Left colon (tissue), 2 donors: ENCODE measurements around the gene RIOX2. TPM values are rescaled to one million over a fixed set of nuclear protein-coding genes. Genes with fewer than 3 reads are reported as not detected.
A peak's percentile ranks its signal among the peaks of the same experiment; 100 is the strongest.
"Not testable (repeated sequence)": the region's sequence is repeated elsewhere in the genome, so short reads cannot be mapped to it uniquely, and the experiment has no call there.

Source experiments
- ATAC-seq: fragments of 200-7000 bp; cut with Tn5 transposase; one replicate; pipeline ENCODE4 v1.9.1; 2020; ENCODE audit warnings: mild to moderate bottlenecking, moderate library complexity
- DNase-seq, 2 donors: peaks; one replicate each; pipeline ENCODE4 v3.0.0-alpha.2; 2020
- intact Hi-C, 2 donors: fragments of 100-400 bp; cut with DNase I in 1 of 2; cut with micrococcal nuclease in 1 of 2; formaldehyde crosslinking; loops; one replicate each; pipeline versions ENCODE4 v1.11.2 to v1.14.0; 2022; cut with DNase I, micrococcal nuclease
- long read RNA-seq: library from polyadenylated mRNA; unstranded; transcript quantifications from one replicate; pipeline ENCODE4 v2.0.0, GENCODE V29; 2021
- total RNA-seq, 2 donors: library from RNA; stranded (reverse); fragmentation: NEBNext Ultra II Directional; extraction: Animal tissue kit (Norgen Biotek cat#: 25700); gene quantifications; one replicate each; pipeline ENCODE4 v1.2.1, GENCODE V29; 2021
- donor health status: DM: no; HTN: no; CAD: no.
- donor health status: DM: yes; HTN: yes; CAD: no.

Gene RIOX2
- 10 to 100 TPM; 18.7 to 20.2 TPM for total RNA-seq
- long read RNA-seq, transcript RIOX2-203 (10 exons, 2,341 nt) = major isoform, 29 of 38 reads
- long read RNA-seq, partial matches to known transcripts = 5 of 38 reads
- long read RNA-seq, other reads (novel, unspliced or antisense) = 4 of 38 reads

DNA sequence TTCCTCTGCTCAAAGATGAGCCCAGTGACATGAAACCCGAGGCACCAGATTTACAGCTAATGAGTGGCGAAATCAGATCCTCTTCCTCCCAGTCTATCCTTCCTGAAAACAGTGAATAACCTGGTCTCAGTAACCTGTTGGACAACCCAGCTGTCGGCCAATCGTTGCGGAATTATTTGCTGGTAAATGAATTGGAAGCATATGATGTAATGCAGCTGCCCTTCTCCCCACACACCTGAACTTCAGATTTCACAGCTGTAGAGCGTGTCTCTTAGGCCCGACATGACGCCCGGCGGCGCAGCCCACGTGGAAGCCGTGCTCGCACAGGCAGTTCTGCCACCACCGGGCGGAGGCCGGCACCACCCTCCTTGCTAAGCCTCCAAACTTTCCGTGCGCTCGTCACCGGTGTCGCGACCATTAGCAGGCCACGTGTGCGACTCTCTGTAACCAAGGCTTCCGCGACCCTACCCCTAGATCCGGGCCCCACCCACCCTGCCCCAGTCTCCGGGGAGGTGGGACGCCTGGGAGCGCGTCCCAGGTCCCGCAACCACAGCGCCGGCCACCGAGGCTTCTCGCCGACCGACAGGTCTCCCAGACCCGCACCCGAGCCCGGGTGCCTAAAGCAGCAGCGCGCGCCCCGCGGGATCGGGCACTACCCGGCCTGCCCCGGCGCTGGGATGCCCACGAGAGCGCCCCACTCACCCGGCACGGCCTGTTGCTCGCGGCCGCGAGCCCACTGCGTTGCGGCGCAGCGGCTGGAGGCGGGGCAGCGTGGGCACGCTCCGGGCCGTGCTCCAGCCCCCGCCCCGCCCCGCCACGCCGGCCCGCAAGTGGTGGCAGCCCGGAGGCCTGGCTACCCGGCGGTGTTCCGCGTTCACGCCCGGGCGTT is at the start of gene RIOX2:
Gene RIOX2 (minus strand): TSS at position 753 of the 889 bp plus-strand sequence. CDS start 4,838 bp downstream, outside the sequence.
- DNase-seq (peak; percentile 83 to 88), ATAC-seq (peak; percentile 98)
- intact Hi-C loops = no loop called here

DNA sequence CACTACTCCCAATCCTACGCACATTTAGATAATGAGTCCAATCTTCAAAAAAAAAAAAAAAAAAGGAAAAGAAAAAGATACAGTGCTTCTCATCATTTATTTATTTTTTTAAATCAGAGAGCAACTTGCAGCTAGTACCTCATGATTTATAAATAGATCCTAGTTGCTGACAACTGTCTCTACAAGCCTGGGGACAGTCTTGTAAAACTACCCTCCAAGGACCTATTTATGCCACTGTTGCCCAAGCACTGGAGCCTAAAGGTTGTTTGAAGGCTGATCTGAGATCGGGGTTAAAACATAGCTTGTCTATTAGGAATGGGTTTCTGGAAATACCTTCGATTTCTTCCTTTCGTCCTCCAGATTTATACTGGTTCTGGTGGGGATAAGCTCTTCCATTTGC is 48.2 kb upstream of the RIOX2 start:
- DNase-seq (no peak), ATAC-seq (no peak)
- intact Hi-C loops = loop anchor here in 1 of 2 donors (10.0 kb wide), 1 partner anchor 226 kb away; no protein-coding TSS in a partner anchor

DNA sequence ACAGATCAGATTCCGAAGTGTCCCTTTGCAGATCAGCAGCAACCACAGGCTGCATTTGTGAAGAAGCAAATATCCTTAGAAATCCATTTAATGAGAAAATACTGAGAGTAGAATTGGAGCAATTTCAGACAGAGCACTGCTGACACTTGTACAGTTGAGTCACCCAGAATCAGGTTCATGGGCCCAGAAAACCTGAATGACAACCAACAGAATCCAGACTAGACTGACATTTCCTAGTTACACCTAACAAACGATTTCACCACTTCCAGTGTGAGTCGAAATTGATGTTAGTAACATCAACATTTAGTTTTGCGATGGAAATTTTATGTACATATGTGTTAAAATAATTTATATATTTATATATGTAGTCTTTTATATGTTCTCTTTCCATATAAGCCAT is 46.1 kb upstream of the RIOX2 start:
- intact Hi-C loops = no loop called here
- no peak for ATAC-seq

DNA sequence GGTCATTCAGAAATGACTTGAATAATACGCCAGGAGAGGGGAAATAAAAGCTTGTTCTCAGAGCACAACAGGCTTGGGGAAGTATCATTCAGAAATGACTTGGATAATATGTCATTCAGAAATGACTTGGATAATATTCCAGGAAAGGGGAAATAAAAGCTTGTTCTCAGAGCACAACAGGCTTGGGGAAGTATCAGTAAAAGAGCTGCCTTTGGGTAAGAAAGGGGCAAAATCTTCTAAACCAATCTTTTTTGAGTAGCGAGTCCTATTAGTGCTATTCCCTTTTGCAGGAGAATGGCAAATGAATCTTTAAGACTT is 42.0 kb upstream of the RIOX2 start:
- intact Hi-C loops = no loop called here
- ATAC-seq (no peak), DNase-seq (no peak)

More for the DNA sequence above, 46.1 kb upstream of the RIOX2 start:
- DNase-seq = no peak

DNA sequence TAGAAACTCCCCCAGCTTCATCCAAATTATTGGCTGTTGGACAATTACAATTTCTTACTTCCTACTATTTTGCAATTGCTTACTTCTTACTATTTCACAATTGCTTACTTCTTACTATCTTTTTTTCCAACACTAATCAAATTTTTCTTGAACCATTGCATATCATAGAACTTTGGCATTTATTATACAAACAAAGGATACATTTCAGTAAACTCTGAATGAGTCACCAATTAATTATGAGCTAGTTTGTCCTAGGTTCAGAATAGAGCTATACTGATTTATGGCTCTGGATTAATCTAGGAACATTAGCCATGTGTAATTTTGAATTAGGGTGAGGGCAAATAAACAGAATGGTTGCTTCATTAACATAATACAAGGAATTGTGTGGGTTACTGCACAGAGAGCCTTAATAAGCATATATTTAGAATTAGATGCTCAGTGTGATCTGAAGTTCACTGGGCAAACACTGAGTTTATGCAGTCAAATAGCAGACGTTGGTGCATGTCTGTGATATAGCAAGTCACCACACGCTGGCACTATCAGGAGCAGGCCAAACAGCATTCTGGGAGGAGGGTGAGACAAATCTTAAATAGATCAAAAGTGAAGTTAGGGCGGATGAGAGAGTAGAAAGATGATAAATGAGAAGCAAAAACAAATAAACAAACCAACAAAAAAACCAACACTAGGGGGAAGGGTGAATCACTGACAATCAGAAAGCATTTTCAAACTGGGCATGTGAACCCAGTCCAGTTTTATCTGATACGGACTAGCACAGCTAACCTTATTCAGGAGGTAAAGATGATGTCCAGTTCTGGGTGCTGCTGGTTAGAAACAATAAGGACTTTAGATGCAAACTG is 41.4 kb upstream of the RIOX2 start:
- intact Hi-C loops = no loop called here
- DNase-seq (no peak), ATAC-seq (no peak)

DNA sequence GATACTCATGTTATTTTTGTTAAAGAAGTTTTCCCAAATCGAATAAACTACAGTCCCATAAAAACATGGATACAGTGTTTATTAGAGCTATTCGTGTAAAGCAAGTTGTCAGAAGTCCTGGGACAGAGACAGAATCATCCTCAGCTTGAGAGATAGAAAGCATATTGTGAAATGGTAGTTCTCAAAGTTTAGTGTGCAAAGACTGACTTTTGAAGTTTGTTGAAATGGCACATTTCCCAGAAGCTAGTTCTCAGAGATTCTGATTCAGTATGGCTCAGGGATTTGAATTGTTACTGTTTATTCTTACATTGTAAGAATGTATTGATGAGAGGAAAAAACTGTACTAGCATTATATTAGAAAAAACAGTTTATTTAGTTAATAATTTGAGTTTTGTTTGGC is 40.7 kb upstream of the RIOX2 start:
- intact Hi-C loops = no loop called here
- ATAC-seq = no peak
- DNase-seq = no peak

DNA sequence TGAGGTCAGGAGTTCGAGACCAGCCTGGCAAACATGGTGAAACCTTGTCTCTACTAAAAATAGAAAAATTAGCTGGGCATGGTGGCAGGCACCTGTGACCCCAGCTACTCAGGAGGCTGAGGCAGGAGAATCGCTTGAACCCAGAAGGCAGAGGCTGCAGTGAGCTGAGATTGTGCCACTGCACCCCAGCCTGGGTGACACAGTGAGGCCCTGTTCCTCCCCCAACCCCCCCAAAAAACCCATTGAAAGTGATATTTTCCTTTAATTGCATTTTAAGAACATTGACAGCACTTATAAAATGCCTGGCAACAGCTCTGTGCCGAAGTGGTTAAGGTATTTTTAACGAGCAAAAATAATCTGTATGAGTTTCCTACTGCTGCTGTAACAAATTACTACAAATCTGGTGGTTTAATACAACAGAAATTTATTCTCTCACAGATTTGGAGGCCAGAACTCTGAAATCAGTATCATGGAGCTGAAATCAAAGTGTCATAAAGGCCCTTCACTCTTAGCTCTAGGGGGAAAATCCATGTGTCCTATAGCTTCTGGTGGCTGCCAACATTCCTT is 38.7 kb upstream of the RIOX2 start:
- ATAC-seq = not testable (repeated sequence)

DNA sequence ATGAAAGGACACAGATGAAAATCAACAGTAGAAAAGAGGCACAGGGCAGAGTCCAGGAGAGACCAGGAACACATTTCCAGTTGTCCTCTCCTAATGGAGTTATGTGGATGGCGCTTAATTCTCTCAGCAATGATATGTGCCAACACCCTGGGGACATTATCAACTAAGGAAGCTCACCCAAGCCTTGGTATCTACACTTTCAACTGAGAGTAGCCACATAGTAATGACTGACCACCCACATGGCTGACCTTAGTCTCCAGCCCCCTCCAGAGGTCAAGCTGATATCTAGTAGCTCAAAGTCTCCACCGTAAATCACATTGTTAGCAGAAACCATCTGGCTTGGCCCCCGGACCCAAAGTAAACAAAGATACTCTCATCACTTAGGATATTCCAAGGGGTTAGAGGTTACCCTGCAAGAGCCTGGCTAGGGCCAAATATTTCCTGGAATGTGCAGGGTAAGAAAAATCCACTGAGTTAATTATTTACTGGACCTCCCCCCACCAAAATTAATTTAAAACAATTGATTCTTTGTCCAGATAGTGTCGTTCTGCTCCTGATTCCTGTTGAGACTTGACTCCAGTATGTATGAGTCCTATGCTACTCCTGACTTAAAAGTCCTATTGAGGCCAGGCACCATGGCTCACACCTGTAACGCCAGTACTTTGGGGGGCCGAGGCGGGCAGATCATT is 38.1 kb upstream of the RIOX2 start:
- intact Hi-C loops = no loop called here
- no peak for ATAC-seq
- no peak for DNase-seq

More for the DNA sequence above, 38.7 kb upstream of the RIOX2 start:
- DNase-seq, intact Hi-C loops: not testable (repeated sequence)

DNA sequence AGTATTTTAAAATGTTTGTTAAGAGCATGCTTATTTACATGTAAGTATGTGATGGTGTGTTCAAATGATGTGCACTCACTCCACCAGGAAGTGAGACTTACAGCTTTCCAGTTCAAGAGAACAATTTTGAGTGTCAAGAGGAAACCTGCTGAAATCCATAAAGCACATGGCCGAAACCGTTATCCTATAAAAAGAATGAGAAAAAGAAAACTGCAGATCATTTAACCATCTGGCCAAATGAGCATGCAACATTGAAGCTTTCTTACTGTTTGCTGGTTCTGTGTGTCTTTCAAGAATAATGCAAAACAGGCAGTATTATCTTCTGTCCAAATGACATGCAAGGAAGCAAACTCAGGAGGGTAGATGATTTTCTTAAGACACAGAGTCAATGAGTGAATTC is 36.6 kb upstream of the RIOX2 start:
- ATAC-seq (no peak), DNase-seq (no peak)
- intact Hi-C loops = no loop called here

DNA sequence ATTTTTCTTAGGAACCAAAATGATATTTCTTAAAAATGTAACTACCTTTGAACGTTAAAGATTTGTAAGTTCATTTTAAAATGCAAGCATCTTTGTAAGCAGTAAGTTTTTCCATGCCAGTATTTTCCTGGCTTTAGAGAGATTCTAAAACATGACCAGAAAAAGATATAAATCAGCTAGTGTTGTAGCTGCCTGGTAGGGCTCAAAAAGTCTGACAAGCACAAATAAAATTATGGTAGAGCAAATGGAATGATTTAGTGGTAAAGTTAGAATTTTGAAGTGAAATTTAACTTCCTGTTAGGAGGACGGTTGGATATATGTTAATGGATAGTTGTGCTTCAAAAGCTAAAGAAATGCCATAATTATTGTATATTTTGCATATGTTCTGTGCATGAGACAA is 33.2 kb upstream of the RIOX2 start:
- intact Hi-C loops = no loop called here
- no peak for DNase-seq
- no peak for ATAC-seq

DNA sequence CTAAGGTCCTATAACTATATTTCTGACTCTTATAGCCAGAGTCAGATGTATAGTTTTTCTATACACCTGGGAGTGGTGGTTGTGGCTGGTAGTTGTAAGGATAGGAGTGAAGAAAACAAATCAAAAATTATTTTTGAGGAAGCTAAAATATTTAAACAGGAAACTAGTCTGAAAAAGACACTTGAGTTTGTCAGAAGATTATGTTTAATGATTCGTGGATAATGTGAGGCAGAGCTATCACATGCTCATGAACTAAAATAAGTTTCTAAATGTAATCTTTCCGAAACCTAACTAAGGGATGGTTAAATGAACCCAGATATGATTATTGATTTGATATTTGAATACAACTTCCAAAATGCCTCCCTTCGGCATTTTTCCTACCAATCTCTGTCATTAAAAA is 32.5 kb upstream of the RIOX2 start:
- intact Hi-C loops = no loop called here
- DNase-seq (no peak), ATAC-seq (no peak)

DNA sequence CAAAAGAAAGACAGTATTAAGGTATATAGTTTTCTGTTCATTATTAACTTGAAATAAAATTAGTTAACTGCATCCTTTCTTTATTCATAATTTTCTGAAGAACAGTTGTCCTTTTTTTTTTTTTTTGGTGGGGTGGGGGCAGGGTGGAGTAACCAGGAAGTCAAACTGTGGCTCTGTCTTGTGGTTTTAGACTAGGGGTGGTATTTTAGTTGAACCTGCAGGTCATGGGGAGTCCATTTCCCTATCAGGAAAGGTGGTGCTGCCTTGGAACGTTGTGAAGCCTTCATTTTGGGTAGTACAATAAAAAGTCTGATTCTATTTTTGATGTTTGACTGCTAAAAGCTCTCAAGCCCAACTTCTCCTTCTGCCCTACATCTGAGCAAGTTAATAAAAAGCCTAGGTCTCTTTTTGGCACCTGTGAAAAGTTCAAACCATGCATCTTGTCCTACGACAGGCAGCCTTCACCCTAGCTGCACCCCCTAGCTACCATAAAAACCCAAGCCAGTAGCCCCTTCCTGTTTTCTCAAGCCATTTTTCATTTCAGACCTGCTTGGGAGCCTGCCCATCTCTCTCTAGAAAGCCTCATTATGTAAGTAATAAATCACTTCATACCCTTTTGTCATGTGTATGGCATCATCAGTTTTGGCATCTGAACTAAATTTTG is 31.2 kb upstream of the RIOX2 start:
- intact Hi-C loops = no loop called here
- DNase-seq = no peak
- ATAC-seq = no peak

DNA sequence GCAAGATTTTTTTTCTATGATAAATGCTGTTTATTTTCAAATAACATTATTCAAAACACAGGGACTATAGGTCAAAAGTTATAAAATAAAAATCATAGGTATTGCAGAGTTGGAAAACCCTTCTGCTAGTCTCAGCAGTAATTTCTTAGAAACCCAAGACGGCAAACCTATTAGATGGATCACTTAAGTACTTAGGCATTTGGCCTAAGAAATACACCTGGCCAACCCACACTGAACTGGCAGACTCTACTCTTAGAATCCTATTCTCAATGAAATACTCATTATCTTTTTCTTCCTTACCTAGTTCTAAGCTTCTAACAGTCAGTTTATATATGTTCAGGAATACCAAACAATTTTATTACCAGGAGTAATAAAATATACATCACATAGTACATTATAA is 30.5 kb upstream of the RIOX2 start:
- ATAC-seq (no peak), DNase-seq (no peak)
- intact Hi-C loops = no loop called here

DNA sequence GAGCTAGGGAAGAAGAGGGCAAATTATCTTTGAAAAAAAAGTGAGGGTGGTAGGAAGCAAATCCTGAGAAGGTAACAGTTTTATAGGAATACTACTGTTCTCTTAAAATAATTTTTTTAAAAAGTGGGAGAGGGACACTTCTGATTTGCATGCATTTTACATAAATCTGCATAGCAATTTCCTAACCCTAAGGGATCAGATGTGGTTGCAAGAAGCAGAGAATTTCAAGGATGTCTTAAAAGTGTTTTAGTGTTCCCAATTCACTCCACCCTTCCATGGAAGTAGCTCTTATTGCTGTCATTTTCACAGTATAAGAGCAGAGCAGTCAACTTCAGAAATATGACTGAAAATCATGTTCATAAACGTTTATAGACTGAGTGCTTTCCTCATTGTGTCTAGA is 27.8 kb upstream of the RIOX2 start:
- intact Hi-C loops = no loop called here
- ATAC-seq = no peak
- DNase-seq = no peak

DNA sequence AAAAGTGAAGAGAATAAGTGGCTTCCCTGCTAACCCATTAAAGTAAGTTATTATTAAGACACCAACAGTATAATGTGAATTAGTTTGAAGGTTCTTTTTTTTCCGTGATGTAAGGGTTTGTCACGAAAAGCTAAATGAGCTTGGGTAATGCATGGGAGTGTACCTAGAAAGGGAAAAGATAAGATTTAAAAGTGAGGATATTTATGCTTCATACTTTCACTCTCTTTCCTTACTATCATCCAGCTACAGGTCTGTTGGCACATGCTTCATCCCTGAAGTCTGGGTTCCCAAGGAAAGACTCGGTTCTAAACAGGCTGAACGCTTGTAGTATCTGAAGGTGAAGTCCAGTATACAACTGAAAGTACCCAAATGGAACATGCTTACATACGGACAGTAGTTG is 26.9 kb upstream of the RIOX2 start:
- intact Hi-C loops = no loop called here

DNA sequence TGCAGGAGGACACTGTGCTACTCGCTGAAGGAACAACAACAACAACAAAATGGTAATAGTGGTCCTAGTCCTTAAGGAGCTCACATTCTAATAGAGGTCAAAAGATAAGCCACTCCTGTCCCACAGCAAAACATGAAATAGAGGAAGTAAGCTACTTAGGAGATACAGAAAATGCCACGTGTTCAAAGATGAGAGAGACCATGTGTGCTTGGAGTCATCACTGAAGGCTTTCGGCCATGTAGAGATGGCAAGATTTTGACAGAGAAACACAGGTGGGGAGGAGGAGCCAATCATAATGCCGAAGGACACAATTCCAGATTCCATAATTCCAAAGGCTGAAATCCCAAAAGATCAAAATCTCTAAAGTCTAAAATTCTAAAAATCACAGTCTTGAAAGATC is 24.8 kb upstream of the RIOX2 start:
- DNase-seq (no peak), ATAC-seq (no peak)
- intact Hi-C loops = no loop called here

More for the DNA sequence above, 26.9 kb upstream of the RIOX2 start:
- no peak for ATAC-seq
- no peak for DNase-seq

DNA sequence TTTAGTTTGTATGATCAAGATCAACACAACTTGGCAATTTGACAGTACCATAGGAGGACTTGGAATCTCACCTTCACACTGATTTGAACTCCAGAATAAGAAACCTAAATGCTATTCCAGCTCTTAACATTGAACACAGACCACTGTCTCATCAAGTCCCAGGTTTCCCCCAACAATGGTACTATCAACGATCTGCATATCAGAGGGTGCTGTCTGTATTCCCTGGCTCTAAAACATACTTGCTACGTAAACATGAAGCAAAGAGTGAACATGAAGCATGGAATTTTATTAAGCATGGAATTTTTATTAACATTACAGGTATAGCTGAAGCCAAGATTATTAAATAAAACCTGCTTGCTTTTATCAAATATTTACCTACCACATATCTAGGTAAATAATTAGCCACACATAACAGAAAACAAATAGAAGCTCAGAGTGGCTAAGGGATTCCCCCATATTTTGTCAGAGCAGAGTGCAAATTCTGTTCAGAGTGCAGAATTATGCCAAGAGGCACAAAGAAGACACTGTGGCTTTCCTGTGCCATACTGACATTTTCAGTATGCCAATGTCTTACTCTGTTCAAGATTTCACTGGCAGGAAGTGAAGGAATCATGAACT is 22.2 kb upstream of the RIOX2 start:
- intact Hi-C loops = no loop called here
- DNase-seq (no peak), ATAC-seq (no peak)

DNA sequence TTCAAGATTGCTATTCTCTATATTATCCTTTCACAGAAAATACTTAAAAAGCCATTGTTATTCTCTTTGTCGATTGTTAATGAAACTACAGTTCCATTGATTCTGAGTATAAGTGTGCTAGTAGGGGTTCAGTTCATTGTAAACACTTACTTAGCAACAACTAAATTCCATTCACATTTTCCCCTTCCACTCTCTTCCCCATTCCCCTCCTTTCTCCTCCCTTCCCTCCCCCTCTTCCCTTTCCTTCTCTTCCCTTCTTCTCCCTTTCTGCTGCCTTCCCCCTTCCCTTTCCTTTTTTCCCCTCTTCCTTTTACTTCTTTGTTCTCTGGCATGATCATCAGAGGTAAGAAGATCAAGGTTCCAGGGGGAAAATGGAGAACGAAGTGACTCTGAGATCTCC is 21.3 kb upstream of the RIOX2 start:
- DNase-seq = no peak
- intact Hi-C loops = no loop called here
- ATAC-seq = no peak
